Liver (tissue), 9 donors: ENCODE results near the gene UNC13C. TPM values are rescaled to one million over a fixed set of nuclear protein-coding genes. Genes with fewer than 3 reads are reported as not detected.

Experiments used
- DNase-seq: peaks from one replicate; pipeline ENCODE4 v3.0.0-alpha.2; 2017; ENCODE audit warnings: low spot score
- H3K27ac ChIP-seq, 2 donors: one replicate each; pipeline ENCODE4 v1.7.0; 2013; ENCODE audit warnings: inconsistent platforms in 2 of 2, low read length in 2 of 2, control low read depth in 1 of 2, low read depth in 1 of 2, mild to moderate bottlenecking in 1 of 2
- H3K27me3 ChIP-seq, 4 donors: one replicate each; pipeline versions ENCODE4 v1.6.1 to v1.7.0; 2013; ENCODE audit warnings: low read length in 3 of 4, inconsistent platforms in 1 of 4, mild to moderate bottlenecking in 1 of 4, moderate library complexity in 1 of 4; ENCODE audit not compliant: control insufficient read depth in 4 of 4, insufficient read depth in 4 of 4
- H3K36me3 ChIP-seq, 4 donors: one replicate each; pipeline versions ENCODE4 v1.6.1 to v1.7.0; 2013; ENCODE audit warnings: low read length in 3 of 4, mild to moderate bottlenecking in 3 of 4, low read depth in 1 of 4, moderate library complexity in 1 of 4; ENCODE audit not compliant: control insufficient read depth in 4 of 4, insufficient read depth in 3 of 4
- H3K4me1 ChIP-seq, 4 donors: one replicate each; pipeline versions ENCODE4 v1.6.1 to v1.7.0; 2013; ENCODE audit warnings: low read length in 3 of 4, mild to moderate bottlenecking in 3 of 4, moderate library complexity in 1 of 4; ENCODE audit not compliant: control insufficient read depth in 4 of 4, insufficient read depth in 4 of 4
- H3K4me3 ChIP-seq, 3 donors: one replicate each; pipeline versions ENCODE4 v1.6.1 to v1.7.0; 2013; ENCODE audit warnings: low read length in 3 of 3, control low read depth in 1 of 3, low read depth in 1 of 3, mild to moderate bottlenecking in 1 of 3
- H3K9ac ChIP-seq, 2 donors: one replicate each; pipeline ENCODE4 v1.7.0; 2013; ENCODE audit warnings: low read length in 2 of 2, mild to moderate bottlenecking in 2 of 2, moderate library complexity in 2 of 2, control low read depth in 1 of 2, low read depth in 1 of 2
- H3K9me3 ChIP-seq, 4 donors: one replicate each; pipeline versions ENCODE4 v1.6.1 to v1.7.0; 2013; ENCODE audit warnings: low read length in 3 of 4; ENCODE audit not compliant: control insufficient read depth in 4 of 4
- EGR1 ChIP-seq, 2 donors: IDR thresholded peaks; 2 replicates each; pipeline ENCODE4 v1.6.1; 2016 to 2018; ENCODE audit warnings: antibody characterized with exemption in 2 of 2, low read depth in 2 of 2
- FOXA2 ChIP-seq: IDR thresholded peaks from 2 replicates; pipeline ENCODE4 v1.6.1; 2016; ENCODE audit warnings: antibody characterized with exemption
- HNF4A ChIP-seq, 2 donors: conservative IDR thresholded peaks; 2 replicates each; pipeline ENCODE4 v1.6.1; 2016; ENCODE audit warnings: antibody characterized with exemption in 2 of 2, mild to moderate bottlenecking in 2 of 2
- HNF4G ChIP-seq: IDR thresholded peaks from 2 replicates; pipeline ENCODE4 v1.6.1; 2016; ENCODE audit warnings: antibody characterized with exemption
- JUND ChIP-seq, 2 donors: IDR thresholded peaks; 2 replicates each; pipeline ENCODE4 v1.6.1; 2016; ENCODE audit warnings: antibody characterized with exemption in 2 of 2
- NR2F2 ChIP-seq: IDR thresholded peaks from 2 replicates; pipeline ENCODE4 v1.6.1; 2016; ENCODE audit warnings: antibody characterized with exemption
- RXRA ChIP-seq, 2 donors: IDR thresholded peaks; 2 replicates each; pipeline ENCODE4 v1.6.1; 2017 to 2018; ENCODE audit warnings: antibody characterized with exemption in 2 of 2, mild to moderate bottlenecking in 1 of 2
- SP1 ChIP-seq: IDR thresholded peaks from 2 replicates; pipeline ENCODE4 v1.6.1; 2018; ENCODE audit warnings: antibody characterized with exemption, mild to moderate bottlenecking
- TAF1 ChIP-seq: conservative IDR thresholded peaks from 2 replicates; pipeline ENCODE4 v1.6.1; 2016; ENCODE audit warnings: antibody characterized with exemption, mild to moderate bottlenecking
- YY1 ChIP-seq: IDR thresholded peaks from 2 replicates; pipeline ENCODE4 v1.6.1; 2016; ENCODE audit warnings: antibody characterized with exemption, mild to moderate bottlenecking
- WGBS: extraction: QIAGEN DNeasy Blood & Tissue Kit; methylation state at CpG from one replicate; pipeline ENCODE4 v1.1.7; 2013; 5-methylcytosine and 5-hydroxymethylcytosine counted together
- polyA plus RNA-seq, 2 donors: library from polyadenylated mRNA; stranded (reverse) in 1 of 2; unstranded in 1 of 2; fragments of 200-250 nt in 1 of 2; fragments of >200 nt in 1 of 2; fragmentation: Nextera tagmentation in 1 of 2; extraction: Ambion mirVana in 1 of 2; gene quantifications; one replicate each; pipeline versions ENCODE4 v1.2.1 to v1.2.3, GENCODE V29; 2013 to 2015
- total RNA-seq, 2 donors: library from RNA; depleted of rRNA; stranded (reverse); fragments of >200 nt; gene quantifications; one replicate each; pipeline ENCODE4 v1.2.3, GENCODE V29; 2014
- TF ChIP-seq, protein P1 (sequence below): IDR thresholded peaks from 2 replicates; pipeline ENCODE4 v1.6.1; 2016; ENCODE audit warnings: antibody characterized with exemption, mild to moderate bottlenecking
- TF ChIP-seq, protein P2 (sequence below): IDR thresholded peaks from 2 replicates; pipeline ENCODE4 v1.6.1; 2016; ENCODE audit warnings: antibody characterized with exemption
- TF ChIP-seq, protein P3 (sequence below): IDR thresholded peaks from 2 replicates; pipeline ENCODE4 v1.6.1; 2016; ENCODE audit warnings: antibody characterized with exemption
- donor health status: healthy.
- donor health status: healthy.
- donor health status: healthy.
- donor health status: healthy.
- donor health status: healthy.

UNC13C gene
- total and polyA plus RNA-seq, 4 donors, result 0.19 TPM; not detected in 3

DNA sequence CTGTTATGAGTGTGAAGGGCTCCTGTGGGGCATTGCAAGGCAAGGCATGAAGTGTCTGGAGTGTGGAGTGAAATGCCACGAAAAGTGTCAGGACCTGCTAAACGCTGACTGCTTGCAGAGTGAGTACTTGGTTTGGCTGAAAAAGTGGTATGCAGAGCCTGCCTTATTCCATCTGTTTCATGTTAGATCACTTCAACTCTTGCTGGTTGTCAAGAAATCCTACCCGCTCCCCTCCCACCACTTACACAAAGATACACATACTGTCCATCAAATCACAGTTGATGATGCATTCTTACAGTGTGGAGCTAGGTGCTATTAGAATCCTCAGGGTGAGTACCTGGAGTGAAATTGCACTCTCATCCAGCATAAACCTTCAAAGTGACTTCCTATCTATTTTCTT is 272.1 kb downstream of the UNC13C start (continued):
- TF ChIP-seq, protein P1, sequence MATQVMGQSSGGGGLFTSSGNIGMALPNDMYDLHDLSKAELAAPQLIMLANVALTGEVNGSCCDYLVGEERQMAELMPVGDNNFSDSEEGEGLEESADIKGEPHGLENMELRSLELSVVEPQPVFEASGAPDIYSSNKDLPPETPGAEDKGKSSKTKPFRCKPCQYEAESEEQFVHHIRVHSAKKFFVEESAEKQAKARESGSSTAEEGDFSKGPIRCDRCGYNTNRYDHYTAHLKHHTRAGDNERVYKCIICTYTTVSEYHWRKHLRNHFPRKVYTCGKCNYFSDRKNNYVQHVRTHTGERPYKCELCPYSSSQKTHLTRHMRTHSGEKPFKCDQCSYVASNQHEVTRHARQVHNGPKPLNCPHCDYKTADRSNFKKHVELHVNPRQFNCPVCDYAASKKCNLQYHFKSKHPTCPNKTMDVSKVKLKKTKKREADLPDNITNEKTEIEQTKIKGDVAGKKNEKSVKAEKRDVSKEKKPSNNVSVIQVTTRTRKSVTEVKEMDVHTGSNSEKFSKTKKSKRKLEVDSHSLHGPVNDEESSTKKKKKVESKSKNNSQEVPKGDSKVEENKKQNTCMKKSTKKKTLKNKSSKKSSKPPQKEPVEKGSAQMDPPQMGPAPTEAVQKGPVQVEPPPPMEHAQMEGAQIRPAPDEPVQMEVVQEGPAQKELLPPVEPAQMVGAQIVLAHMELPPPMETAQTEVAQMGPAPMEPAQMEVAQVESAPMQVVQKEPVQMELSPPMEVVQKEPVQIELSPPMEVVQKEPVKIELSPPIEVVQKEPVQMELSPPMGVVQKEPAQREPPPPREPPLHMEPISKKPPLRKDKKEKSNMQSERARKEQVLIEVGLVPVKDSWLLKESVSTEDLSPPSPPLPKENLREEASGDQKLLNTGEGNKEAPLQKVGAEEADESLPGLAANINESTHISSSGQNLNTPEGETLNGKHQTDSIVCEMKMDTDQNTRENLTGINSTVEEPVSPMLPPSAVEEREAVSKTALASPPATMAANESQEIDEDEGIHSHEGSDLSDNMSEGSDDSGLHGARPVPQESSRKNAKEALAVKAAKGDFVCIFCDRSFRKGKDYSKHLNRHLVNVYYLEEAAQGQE, result no peak

DNA sequence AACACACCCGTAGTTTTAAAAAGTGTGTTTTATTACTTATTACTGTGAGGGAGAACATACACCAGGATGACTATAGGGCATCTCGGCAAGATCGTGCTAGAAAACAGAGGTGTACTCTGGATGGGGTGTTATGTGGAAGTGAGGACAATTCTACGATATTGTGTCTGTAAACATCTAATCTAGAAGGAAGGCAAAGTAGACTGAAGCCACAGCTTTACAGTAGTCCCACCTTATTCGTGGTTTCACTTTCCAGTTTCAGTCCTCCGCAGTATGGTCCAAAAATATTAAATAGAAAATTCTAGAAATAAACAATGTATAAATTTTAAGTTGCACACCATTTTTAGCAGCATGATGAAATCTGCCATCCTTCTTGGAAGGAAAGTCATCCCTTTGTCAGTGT is 277.9 kb downstream of the UNC13C start:
- peaks cover 0 to 3% (median 0%) of the 10 kb centered on the region in 4 donors for H3K27me3 ChIP-seq
- TF ChIP-seq HNF4G (no peak), HNF4A (conservative IDR thresholded peaks at IDR 0.05) (no peak), TAF1 (no peak), RXRA (IDR thresholded peaks at IDR 0.05) (no peak), FOXA2 (no peak), EGR1 (IDR thresholded peaks at IDR 0.05; ENCODE audit: low read depth in 2 of 2) (no peak), SP1 (no peak), NR2F2 (no peak), YY1 (no peak), JUND (IDR thresholded peaks at IDR 0.05) (no peak)
- TF ChIP-seq, protein P2, sequence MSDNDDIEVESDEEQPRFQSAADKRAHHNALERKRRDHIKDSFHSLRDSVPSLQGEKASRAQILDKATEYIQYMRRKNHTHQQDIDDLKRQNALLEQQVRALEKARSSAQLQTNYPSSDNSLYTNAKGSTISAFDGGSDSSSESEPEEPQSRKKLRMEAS, result no peak
- TF ChIP-seq, protein P3, sequence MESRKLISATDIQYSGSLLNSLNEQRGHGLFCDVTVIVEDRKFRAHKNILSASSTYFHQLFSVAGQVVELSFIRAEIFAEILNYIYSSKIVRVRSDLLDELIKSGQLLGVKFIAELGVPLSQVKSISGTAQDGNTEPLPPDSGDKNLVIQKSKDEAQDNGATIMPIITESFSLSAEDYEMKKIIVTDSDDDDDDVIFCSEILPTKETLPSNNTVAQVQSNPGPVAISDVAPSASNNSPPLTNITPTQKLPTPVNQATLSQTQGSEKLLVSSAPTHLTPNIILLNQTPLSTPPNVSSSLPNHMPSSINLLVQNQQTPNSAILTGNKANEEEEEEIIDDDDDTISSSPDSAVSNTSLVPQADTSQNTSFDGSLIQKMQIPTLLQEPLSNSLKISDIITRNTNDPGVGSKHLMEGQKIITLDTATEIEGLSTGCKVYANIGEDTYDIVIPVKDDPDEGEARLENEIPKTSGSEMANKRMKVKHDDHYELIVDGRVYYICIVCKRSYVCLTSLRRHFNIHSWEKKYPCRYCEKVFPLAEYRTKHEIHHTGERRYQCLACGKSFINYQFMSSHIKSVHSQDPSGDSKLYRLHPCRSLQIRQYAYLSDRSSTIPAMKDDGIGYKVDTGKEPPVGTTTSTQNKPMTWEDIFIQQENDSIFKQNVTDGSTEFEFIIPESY, result no peak
- TF ChIP-seq, protein P1, result no peak
- H3K4me3 ChIP-seq, result no peak overlapping the region
- H3K27ac ChIP-seq, result no peak overlapping the region
- H3K36me3 ChIP-seq, result no peaks in the 10 kb centered on the region
- H3K9ac ChIP-seq, result no peak overlapping the region
- H3K4me1 ChIP-seq, result no peaks in the 10 kb centered on the region
- WGBS, result 92% methylated on average over 6 of the region's 6 CpGs
- H3K9me3 ChIP-seq, result no peaks in the 10 kb centered on the region
- DNase-seq, result no peak
